ENCODE data around the gene ITPKB.

The ITPKB gene

DNA sequence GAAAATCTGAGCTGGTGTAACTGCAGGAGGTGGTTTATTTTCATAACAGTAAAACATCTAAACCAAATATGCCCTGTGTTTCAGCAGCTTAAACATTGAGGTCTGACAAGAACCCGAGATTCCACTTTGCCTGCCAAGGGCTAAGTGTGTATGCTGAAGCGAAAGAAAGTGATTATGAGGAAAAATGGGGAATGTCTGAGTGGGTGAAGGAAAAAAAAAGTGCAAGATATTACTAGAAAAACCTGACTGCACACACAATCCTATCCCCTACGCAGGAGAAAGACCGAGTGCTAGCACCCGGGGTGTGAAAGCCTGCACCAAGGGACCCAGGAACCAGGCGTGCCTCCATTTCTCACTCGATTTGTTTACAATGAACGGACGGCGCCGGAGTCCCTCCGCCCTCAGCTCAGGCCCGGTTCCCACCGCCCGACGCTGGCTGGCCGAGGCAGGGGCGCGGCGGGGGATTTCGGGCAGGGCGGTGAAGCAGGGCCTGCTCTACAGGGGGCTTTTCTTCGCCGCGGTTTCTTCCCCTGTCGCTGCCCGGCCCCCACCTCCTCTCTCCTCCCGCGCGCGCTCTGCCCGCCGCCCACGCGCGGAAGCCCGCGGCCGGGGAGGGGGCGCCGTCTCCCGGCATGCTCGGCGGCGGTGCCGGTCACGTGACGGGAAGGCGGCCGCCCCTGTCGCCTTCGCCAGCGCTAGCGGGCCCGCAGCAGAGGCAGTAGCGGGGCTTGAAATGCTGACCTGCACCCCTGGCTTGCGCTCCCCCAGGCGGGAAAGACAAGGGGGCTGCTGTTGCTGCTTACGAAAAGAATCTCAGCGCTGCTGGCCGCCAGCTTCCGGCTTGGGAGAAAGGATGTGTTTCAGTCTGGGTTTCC, 35.9 kb downstream of the ITPKB start:
- peak overlapping the region; percentile 72 for H3K4me3 ChIP-seq (ENCODE audit: low read depth, low read length)
- TF ChIP-seq MYC (IDR thresholded peaks at IDR 0.05; ENCODE audit: low read depth, low read length) (peak; percentile 79), POLR2A (IDR thresholded peaks at IDR 0.05; ENCODE audit: extremely low read depth, insufficient read length) (peak; percentile 72)
- TF ChIP-seq, protein P1, sequence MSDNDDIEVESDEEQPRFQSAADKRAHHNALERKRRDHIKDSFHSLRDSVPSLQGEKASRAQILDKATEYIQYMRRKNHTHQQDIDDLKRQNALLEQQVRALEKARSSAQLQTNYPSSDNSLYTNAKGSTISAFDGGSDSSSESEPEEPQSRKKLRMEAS (IDR thresholded peaks at IDR 0.05; ENCODE audit: low read depth, low read length), result peak; percentile 87
- TF ChIP-seq, protein P2, sequence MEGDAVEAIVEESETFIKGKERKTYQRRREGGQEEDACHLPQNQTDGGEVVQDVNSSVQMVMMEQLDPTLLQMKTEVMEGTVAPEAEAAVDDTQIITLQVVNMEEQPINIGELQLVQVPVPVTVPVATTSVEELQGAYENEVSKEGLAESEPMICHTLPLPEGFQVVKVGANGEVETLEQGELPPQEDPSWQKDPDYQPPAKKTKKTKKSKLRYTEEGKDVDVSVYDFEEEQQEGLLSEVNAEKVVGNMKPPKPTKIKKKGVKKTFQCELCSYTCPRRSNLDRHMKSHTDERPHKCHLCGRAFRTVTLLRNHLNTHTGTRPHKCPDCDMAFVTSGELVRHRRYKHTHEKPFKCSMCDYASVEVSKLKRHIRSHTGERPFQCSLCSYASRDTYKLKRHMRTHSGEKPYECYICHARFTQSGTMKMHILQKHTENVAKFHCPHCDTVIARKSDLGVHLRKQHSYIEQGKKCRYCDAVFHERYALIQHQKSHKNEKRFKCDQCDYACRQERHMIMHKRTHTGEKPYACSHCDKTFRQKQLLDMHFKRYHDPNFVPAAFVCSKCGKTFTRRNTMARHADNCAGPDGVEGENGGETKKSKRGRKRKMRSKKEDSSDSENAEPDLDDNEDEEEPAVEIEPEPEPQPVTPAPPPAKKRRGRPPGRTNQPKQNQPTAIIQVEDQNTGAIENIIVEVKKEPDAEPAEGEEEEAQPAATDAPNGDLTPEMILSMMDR (IDR thresholded peaks at IDR 0.05; ENCODE audit: low read depth, low read length), result no peak
- peak; percentile 84 for DNase-seq (ENCODE audit: low read depth)

DNA sequence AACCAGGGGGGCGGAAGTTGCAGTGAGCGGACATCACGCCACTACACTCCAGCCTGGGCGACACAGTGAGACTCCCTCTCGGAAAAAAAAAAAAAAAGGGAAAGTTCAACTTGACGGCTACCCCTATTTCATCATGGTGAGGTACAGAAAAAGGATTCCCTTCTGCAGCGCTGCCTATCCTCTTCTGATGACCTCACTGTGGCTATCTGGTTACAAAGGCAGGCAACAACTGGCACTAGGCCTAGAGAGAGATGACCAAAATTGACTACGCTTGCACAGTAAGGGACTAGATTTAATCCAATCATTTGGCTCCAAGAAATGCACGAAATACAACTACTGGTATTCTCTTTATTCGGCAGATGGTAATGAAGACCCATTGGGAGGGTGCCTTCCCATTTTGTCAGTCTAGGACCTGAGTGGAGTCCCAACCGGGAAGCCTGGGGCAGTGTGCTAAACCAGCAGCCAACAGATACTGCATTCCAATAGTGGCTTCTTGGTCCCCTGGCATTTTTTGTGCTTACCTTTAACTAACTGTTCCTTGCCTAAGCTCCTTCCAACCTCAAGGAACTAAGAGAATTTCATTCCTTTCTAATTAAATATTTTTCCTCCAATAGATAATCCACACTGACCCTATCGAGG, 36.6 kb downstream of the ITPKB start:
- TF ChIP-seq, protein P1 (IDR thresholded peaks at IDR 0.05; ENCODE audit: low read depth, low read length), result no peak
- TF ChIP-seq MYC (IDR thresholded peaks at IDR 0.05; ENCODE audit: low read depth, low read length), result no peak
- TF ChIP-seq POLR2A (IDR thresholded peaks at IDR 0.05; ENCODE audit: extremely low read depth, insufficient read length), result no peak
- TF ChIP-seq, protein P2 (IDR thresholded peaks at IDR 0.05; ENCODE audit: low read depth, low read length), result no peak
- H3K4me3 ChIP-seq (ENCODE audit: low read depth, low read length), result peak overlapping the region; percentile 72
- DNase-seq (ENCODE audit: low read depth), result no peak

DNA sequence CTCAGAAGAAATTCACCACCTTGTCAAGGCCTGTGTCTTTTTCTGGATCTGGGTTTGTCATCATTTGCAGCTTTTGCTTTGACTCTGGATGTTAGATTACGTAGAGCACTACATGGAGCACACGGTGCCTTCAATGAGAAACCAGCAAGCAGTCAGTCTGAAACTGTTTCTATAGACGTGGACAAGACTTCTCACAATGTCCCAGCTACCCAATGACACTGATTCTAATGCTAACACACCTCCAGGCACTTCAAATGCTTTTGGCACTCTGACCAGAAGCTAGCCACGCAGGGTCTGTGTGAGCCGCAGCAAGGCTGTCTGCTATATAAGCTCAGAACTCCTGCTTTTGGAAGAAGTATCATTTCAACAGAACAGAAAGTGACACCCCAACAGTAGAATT, 38.2 kb downstream of the ITPKB start:
- H3K4me3 ChIP-seq (ENCODE audit: low read depth, low read length), result no peak overlapping the region
- TF ChIP-seq, protein P2 (IDR thresholded peaks at IDR 0.05; ENCODE audit: low read depth, low read length), result no peak
- TF ChIP-seq MYC (IDR thresholded peaks at IDR 0.05; ENCODE audit: low read depth, low read length), result no peak
- no peak for DNase-seq (ENCODE audit: low read depth)

DNA sequence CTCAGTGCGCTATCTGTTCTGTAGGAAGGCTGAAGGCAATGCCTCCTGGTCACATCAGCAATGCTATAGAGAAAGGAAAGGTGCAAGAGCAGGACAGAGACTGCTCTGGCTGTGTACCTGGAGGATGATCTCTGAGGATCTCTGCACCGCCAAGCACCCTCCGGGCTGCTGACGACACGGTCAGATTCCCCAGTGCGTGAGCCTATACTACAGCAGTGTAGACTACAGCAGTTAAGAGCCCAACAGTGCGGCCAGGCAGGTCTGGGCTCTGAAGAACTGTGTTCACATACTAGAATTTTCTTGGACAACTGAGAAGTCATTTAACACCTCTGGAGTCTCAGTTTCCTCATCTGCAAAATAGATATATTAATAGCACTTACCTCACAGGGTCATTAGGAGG, 39.9 kb downstream of the ITPKB start:
- DNase-seq (ENCODE audit: low read depth), result no peak
- TF ChIP-seq, protein P2 (IDR thresholded peaks at IDR 0.05; ENCODE audit: low read depth, low read length), result no peak
- no peak for TF ChIP-seq POLR2A (IDR thresholded peaks at IDR 0.05; ENCODE audit: extremely low read depth, insufficient read length)
- TF ChIP-seq, protein P1 (IDR thresholded peaks at IDR 0.05; ENCODE audit: low read depth, low read length), result no peak
- TF ChIP-seq MYC (IDR thresholded peaks at IDR 0.05; ENCODE audit: low read depth, low read length), result no peak
- H3K4me3 ChIP-seq (ENCODE audit: low read depth, low read length), result no peak overlapping the region

DNA sequence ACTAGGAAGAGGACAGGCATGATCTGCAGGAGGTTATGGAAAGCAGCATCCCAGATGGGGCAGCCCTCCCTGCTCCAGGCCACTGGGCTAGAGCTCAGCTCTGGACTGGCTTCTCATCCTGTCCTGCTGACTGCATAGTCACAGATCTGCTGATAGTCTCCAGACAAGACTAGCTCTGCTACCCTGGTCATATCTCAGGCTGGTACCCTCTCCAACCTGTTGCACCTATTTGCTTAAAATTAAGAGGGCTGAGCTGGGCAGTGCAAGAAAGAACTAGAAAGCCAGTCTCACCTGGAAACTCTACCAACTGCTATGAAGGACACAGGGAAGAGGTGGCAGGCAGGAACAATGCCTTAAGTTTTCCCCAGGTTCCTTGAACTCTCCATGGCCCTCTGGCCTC, 40.4 kb downstream of the ITPKB start:
- no peak for DNase-seq (ENCODE audit: low read depth)
- TF ChIP-seq, protein P2 (IDR thresholded peaks at IDR 0.05; ENCODE audit: low read depth, low read length), result no peak
- TF ChIP-seq POLR2A (IDR thresholded peaks at IDR 0.05; ENCODE audit: extremely low read depth, insufficient read length) (no peak), MYC (IDR thresholded peaks at IDR 0.05; ENCODE audit: low read depth, low read length) (no peak)
- TF ChIP-seq, protein P1 (IDR thresholded peaks at IDR 0.05; ENCODE audit: low read depth, low read length), result no peak
- no peak overlapping the region for H3K4me3 ChIP-seq (ENCODE audit: low read depth, low read length)
